Duodenal mucosa (tissue), 2 donors: Measurements from ENCODE around the gene CD79B.

Experiments used
- H3K27ac ChIP-seq: one replicate; pipeline ENCODE4 v1.7.0; 2013; ENCODE audit warnings: low read depth, low read length
- H3K27me3 ChIP-seq, 2 donors: one replicate each; pipeline ENCODE4 v1.7.0; 2013; ENCODE audit warnings: low read length in 2 of 2, control low read depth in 1 of 2; ENCODE audit not compliant: insufficient read depth in 2 of 2, control insufficient read depth in 1 of 2
- H3K36me3 ChIP-seq, 2 donors: one replicate each; pipeline ENCODE4 v1.7.0; 2013; ENCODE audit warnings: low read length in 2 of 2, control low read depth in 1 of 2; ENCODE audit not compliant: insufficient read depth in 2 of 2, control insufficient read depth in 1 of 2
- H3K4me1 ChIP-seq, 2 donors: one replicate each; pipeline ENCODE4 v1.7.0; 2013; ENCODE audit warnings: low read length in 2 of 2, control low read depth in 1 of 2; ENCODE audit not compliant: insufficient read depth in 2 of 2, control insufficient read depth in 1 of 2
- H3K4me3 ChIP-seq, 2 donors: one replicate each; pipeline ENCODE4 v1.7.0; 2013; ENCODE audit warnings: low read length in 2 of 2, low read depth in 1 of 2
- H3K9ac ChIP-seq, 2 donors: one replicate each; pipeline ENCODE4 v1.7.0; 2013; ENCODE audit warnings: low read length in 2 of 2, low read depth in 1 of 2
- H3K9me3 ChIP-seq, 2 donors: one replicate each; pipeline ENCODE4 v1.7.0; 2013; ENCODE audit warnings: low read length in 2 of 2, control low read depth in 1 of 2; ENCODE audit not compliant: control insufficient read depth in 1 of 2

The CD79B gene

GRCh38 chr17:63880706-63881105 lies 51.4 kb downstream of the CD79B start:
- Histone ChIP-seq H3K27me3 (no peaks in the 10 kb centered on the region), H3K27ac (no peak overlapping the region), H3K4me3 (no peak overlapping the region), H3K9me3 (no peaks in the 10 kb centered on the region), H3K36me3 (no peaks in the 10 kb centered on the region), H3K4me1 (no peaks in the 10 kb centered on the region), H3K9ac (no peak overlapping the region)
